Activated CD8-positive, alpha-beta T cell treated with anti-CD3 and anti-CD28 coated beads for 36 hours (primary cell): ENCODE measurements around the gene B4GALNT2. TPM values are rescaled to one million over a fixed set of nuclear protein-coding genes. Genes with fewer than 3 reads are reported as not detected.
"Not testable (repeated sequence)": the region's sequence is repeated elsewhere in the genome, so short reads cannot be mapped to it uniquely, and the experiment has no call there.

Experiments used
- ATAC-seq: fragments of 200-7000 bp; cut with Tn5 transposase; one replicate; pipeline ENCODE4 v1.10.0; 2021; ENCODE audit warnings: mild to moderate bottlenecking, moderate library complexity
- CTCF ChIA-PET: fragments of 350-600 bp; sonication (Branson Sonifier 250); formaldehyde crosslinking; loops from one replicate; lab custom pipeline; 2021; ENCODE audit warnings: antibody characterized with exemption; lab: Charles Lee
- POLR2A ChIA-PET: fragments of 350-600 bp; sonication (Branson Sonifier 250); formaldehyde crosslinking; loops from one replicate; lab custom pipeline; 2021; ENCODE audit warnings: antibody characterized with exemption; lab: Charles Lee
- DNase-seq: peaks from one replicate; pipeline ENCODE4 v3.0.0-alpha.2; 2020
- H3K27ac Mint-ChIP-seq: one replicate; pipeline ENCODE4 v1.8.0; 2021; ENCODE audit warnings: mild to moderate bottlenecking, mixed read lengths
- H3K27me3 Mint-ChIP-seq: one replicate; pipeline ENCODE4 v1.8.0; 2021; ENCODE audit warnings: mixed read lengths
- H3K36me3 Mint-ChIP-seq: one replicate; pipeline ENCODE4 v1.8.0; 2021; ENCODE audit warnings: low read depth, mixed read lengths
- H3K4me1 Mint-ChIP-seq: one replicate; pipeline ENCODE4 v1.8.0; 2021; ENCODE audit warnings: low read depth, mixed read lengths
- H3K4me3 Mint-ChIP-seq: one replicate; pipeline ENCODE4 v1.8.0; 2021; ENCODE audit warnings: mild to moderate bottlenecking, moderate library complexity, mixed read lengths
- H3K9me3 Mint-ChIP-seq: one replicate; pipeline ENCODE4 v1.8.0; 2021; ENCODE audit warnings: mixed read lengths
- CTCF ChIP-seq: fragments of 200-600 bp; IDR thresholded peaks from one replicate; pipeline ENCODE4 v1.8.0; 2022; ENCODE audit warnings: antibody characterized with exemption, mild to moderate bottlenecking
- intact Hi-C: fragments of 100-400 bp; cut with micrococcal nuclease; formaldehyde crosslinking; loops from one replicate; pipeline ENCODE4 v1.10.0; 2022
- total RNA-seq, 2 experiments: library from RNA; stranded (reverse); gene quantifications; one replicate each; pipeline ENCODE4 v1.2.3, GENCODE V29; 2021

The B4GALNT2 gene, protein sequence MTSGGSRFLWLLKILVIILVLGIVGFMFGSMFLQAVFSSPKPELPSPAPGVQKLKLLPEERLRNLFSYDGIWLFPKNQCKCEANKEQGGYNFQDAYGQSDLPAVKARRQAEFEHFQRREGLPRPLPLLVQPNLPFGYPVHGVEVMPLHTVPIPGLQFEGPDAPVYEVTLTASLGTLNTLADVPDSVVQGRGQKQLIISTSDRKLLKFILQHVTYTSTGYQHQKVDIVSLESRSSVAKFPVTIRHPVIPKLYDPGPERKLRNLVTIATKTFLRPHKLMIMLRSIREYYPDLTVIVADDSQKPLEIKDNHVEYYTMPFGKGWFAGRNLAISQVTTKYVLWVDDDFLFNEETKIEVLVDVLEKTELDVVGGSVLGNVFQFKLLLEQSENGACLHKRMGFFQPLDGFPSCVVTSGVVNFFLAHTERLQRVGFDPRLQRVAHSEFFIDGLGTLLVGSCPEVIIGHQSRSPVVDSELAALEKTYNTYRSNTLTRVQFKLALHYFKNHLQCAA
- not detected for total RNA-seq

- no peak for TF ChIP-seq CTCF
- ChIA-PET CTCF (no interaction called here), POLR2A (no interaction called here)
- no peaks in the 10 kb centered on the region for H3K9me3 Mint-ChIP-seq
- H3K27ac Mint-ChIP-seq: no peak within 1 kb of the TSS
- H3K36me3 Mint-ChIP-seq: no peaks in the 10 kb centered on the region
- ATAC-seq (peak; percentile 55), DNase-seq (peak; percentile 27)
- H3K27me3 Mint-ChIP-seq: peaks cover 48% of the 10 kb centered on the region
- peaks cover 4% of the 10 kb centered on the region for H3K4me1 Mint-ChIP-seq
- peak within 1 kb of the TSS; percentile 9 for H3K4me3 Mint-ChIP-seq
- intact Hi-C loops: no loop called here
These were observed at the start of gene B4GALNT2 for GRCh38 chr17:49132699-49133364. Gene B4GALNT2, plus strand, starts transcription at chr17:49132769. Its CDS starts 24 bp downstream, at chr17:49132793.

- H3K4me1 Mint-ChIP-seq, DNase-seq, H3K36me3 Mint-ChIP-seq, ATAC-seq, H3K9me3 Mint-ChIP-seq, H3K27ac Mint-ChIP-seq, H3K4me3 Mint-ChIP-seq, intact Hi-C loops, CTCF ChIA-PET: not testable (repeated sequence)
- H3K27me3 Mint-ChIP-seq: peaks cover 19% of the 10 kb centered on the region
- POLR2A ChIA-PET: interaction anchor here (0.6 kb wide), 1 partner anchor 55 kb away, joined by 3 read pairs; no protein-coding TSS in a partner anchor
These were observed 47.5 kb upstream of the B4GALNT2 start for GRCh38 chr17:49085046-49085445.

GRCh38 chr17:49085565-49086315 lies 46.8 kb upstream of the B4GALNT2 start:
- intact Hi-C loops: no loop called here
- Mint-ChIP-seq H3K4me1 (no peaks in the 10 kb centered on the region), H3K36me3 (no peaks in the 10 kb centered on the region)

DNA sequence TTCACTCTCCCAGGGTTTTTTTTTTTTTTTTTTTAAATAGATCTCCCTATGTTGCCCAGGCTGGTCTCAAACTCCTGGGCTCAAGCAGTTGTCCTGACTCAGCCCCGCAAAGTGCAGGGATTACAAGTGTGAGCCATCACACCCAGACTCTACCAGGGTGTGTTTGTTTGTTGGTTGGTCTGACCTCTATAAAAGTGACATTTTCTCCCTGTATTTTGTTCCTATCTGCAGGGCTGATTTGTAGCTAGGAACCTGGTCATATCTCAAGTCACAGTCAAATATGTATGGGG lies 46.3 kb upstream of the B4GALNT2 start:
- ChIA-PET CTCF (no interaction called here), POLR2A (no interaction called here)
- ATAC-seq (no peak), DNase-seq (no peak)
- intact Hi-C loops: no loop called here
- Mint-ChIP-seq H3K4me3 (no peak overlapping the region), H3K9me3 (no peaks in the 10 kb centered on the region), H3K36me3 (no peaks in the 10 kb centered on the region), H3K27me3 (peaks cover 18% of the 10 kb centered on the region), H3K4me1 (no peaks in the 10 kb centered on the region), H3K27ac (no peak overlapping the region)
- TF ChIP-seq CTCF: no peak

More at GRCh38 chr17:49085565-49086315, 46.8 kb upstream of the B4GALNT2 start:
- Mint-ChIP-seq H3K9me3 (no peaks in the 10 kb centered on the region), H3K27me3 (peaks cover 21% of the 10 kb centered on the region), H3K4me3 (no peak overlapping the region), H3K27ac (no peak overlapping the region)
- no peak for DNase-seq
- ATAC-seq: no peak
- POLR2A ChIA-PET: interaction anchor here (0.6 kb wide), 1 partner anchor 55 kb away, joined by 3 read pairs; no protein-coding TSS in a partner anchor
- CTCF ChIA-PET: no interaction called here
- no peak for TF ChIP-seq CTCF

GRCh38 chr17:49086649-49087048 lies 45.9 kb upstream of the B4GALNT2 start:
- DNase-seq: no peak
- Mint-ChIP-seq H3K4me3 (no peak overlapping the region), H3K27ac (no peak overlapping the region), H3K9me3 (no peaks in the 10 kb centered on the region), H3K36me3 (no peaks in the 10 kb centered on the region), H3K27me3 (peaks cover 17% of the 10 kb centered on the region), H3K4me1 (no peaks in the 10 kb centered on the region)
- intact Hi-C loops: no loop called here
- no peak for ATAC-seq
- ChIA-PET POLR2A (no interaction called here), CTCF (no interaction called here)
- no peak for TF ChIP-seq CTCF
